Activated CD4-positive, alpha-beta T cell treated with anti-CD3 and anti-CD28 coated beads, Interleukin-2, amount 50 U/mL, for 24 hours (primary cell): Measurements from ENCODE around the gene IGLL1.

Experiments used
- DNase-seq, 2 donors: peaks; one replicate each; pipeline ENCODE4 v3.0.0-alpha.2; 2020; ENCODE audit warnings: low read depth in 1 of 2, low spot score in 1 of 2

IGLL1 gene

GRCh38 chr22:23530766-23531282 lies 49.3 kb downstream of the IGLL1 start:
- DNase-seq = no peak

DNA sequence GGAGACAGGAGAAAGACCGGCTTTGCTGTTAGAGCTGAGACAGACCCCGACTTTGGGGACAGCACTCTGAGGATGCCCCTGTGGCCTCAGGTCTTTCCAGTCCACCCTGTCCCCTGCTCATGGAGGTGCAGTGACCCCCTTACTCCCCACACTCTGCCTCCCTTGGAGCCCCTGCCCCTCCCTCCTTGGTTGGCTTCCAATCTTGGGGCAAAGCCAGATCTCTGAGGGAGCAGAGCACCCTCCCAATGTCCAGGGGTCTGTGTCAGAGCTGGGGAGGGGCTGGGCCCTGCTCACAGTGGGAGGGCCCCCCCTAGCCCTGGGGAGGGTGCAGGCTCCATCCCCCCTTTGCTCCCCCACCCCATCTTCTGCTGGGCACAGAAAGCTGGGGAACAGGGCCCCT lies 50.0 kb downstream of the IGLL1 start:
- no peak for DNase-seq

DNA sequence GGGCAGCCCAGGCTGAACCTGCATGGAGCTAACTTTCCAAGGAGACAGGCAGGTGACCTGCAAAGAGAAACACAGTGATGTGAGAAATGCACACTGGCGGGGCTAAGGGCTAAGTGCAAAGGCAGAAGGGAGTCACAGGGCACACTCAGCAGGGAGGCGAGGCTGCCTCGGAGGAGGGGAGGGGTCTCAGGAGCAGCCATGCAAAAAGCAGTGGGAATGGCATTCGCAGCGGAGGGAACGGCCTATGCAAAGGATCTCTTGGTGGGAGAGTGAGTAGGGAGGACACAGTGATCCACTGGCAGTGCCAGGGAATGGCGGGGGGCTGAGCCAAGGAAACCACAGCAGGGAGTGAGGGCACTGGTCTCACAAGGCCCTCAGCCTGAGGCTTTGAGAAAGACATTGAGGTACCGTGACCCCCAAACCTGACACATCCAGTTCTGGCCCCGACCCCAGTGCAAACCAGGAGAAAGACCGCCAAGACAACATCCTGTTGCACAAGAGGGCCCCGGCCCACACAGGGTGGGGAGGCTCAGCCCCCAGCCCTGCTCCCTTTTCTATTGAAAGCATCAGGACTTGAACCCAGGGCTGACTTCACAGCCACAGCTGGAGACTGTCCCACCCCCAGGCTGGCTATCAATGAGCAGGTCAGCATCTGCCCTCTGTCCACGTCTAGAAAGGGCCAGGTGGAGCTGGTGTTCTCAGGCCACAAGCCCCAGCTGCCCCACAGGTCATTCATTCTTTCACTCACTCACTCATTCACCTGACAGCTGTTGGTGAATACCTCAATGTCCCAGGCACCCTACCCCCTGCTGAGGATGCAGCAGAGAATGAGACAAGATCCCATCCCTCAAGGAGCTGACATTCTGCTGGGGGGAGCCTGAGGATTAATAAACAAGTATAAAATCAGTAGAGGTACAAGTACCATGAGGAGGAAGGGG lies 50.7 kb downstream of the IGLL1 start:
- no peak for DNase-seq

- no peak for DNase-seq
Measured at GRCh38 chr22:23527971-23528740, 51.9 kb downstream of the IGLL1 start.

DNA sequence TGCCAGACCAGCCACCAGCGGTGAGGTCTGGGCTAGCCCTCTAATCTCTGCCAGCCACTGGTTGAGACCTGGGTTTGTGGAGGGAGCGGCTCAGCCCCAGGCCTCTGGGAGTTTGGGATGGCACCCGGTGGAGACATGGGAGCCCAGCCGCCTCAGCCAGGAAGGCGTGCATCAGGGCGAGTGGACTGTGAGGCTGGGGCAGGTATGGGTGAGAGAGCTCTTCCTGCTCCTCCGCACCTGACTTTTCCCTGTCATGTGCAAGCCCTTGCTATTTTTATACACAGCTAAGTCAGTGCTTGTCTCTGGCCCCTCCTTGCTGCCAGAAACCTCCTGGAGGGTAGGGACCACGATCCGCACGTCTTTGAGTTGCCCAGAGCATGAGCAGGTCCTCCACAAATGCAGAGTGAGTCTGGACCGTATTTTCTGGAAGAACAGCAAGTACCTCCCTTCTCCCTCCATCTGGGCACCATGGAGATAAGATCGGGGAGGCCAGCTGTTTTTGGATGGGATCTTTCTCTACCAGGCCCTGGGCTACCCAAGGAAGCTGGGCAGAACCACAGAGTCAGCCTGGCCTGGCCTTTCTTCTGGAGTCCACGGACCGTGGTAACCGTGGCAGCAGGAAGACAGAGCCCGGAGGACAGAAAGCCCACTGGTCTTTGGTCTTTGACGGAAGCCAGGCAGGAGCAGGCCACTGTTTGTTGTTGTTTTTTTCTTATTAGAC lies 53.3 kb downstream of the IGLL1 start:
- no peak for DNase-seq

GRCh38 chr22:23525510-23525909 lies 54.6 kb downstream of the IGLL1 start:
- no peak for DNase-seq

DNA sequence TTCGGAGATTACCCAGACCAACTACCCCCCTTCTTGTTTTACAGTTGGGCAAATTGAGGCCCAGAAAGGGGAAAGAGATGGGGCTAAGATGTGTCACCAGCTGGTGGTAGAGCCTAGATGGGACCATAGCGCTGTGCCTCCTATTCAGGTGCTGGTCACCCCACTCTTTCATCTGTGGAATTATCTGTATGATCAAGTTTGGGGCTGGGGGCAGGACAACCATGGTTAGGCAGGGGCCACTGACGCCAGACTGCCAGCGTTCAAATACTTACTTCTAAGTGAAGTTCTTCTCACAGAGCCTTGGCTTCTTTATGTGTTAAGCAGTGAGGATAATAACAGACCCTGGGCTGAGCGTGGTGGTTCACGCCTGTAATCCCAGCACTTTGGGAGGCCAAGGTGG lies 55.9 kb downstream of the IGLL1 start:
- DNase-seq = no peak

- DNase-seq = no peak
Measured at GRCh38 chr22:23523713-23524112, 56.4 kb downstream of the IGLL1 start.
